ENCODE measurements around the gene SLC7A8.

The SLC7A8 gene

GRCh38 chr14:23094666-23095195 is 88.7 kb downstream of the SLC7A8 start, which contains the start of gene ACIN1:
Gene ACIN1 (minus strand): TSS chr14:23095136. CDS start chr14:23095112, 24 bp downstream.
- DNase-seq (ENCODE audit: low read depth in 2 of 2) = peak; percentile 66 to 68

GRCh38 chr14:23093991-23094665 is 89.3 kb downstream of the SLC7A8 start:
- DNase-seq (ENCODE audit: low read depth in 2 of 2) = no peak

- DNase-seq (ENCODE audit: low read depth in 2 of 2) = no peak
Observed at GRCh38 chr14:23093526-23093925, 89.9 kb downstream of the SLC7A8 start.

- DNase-seq (ENCODE audit: low read depth in 2 of 2) = no peak
Observed at GRCh38 chr14:23093104-23093503, 90.4 kb downstream of the SLC7A8 start.

GRCh38 chr14:23091294-23092225 is 91.9 kb downstream of the SLC7A8 start:
- DNase-seq (ENCODE audit: low read depth in 2 of 2) = no peak

GRCh38 chr14:23090254-23090636 is 93.2 kb downstream of the SLC7A8 start:
- DNase-seq (ENCODE audit: low read depth in 2 of 2) = no peak

GRCh38 chr14:23089498-23090253 is 93.8 kb downstream of the SLC7A8 start:
- no peak for DNase-seq (ENCODE audit: low read depth in 2 of 2)

- DNase-seq (ENCODE audit: low read depth in 2 of 2) = no peak
Observed at GRCh38 chr14:23086565-23086964, 96.9 kb downstream of the SLC7A8 start.

GRCh38 chr14:23085458-23085857 is 98.0 kb downstream of the SLC7A8 start:
- no peak for DNase-seq (ENCODE audit: low read depth in 2 of 2)

- DNase-seq (ENCODE audit: low read depth in 2 of 2) = no peak
Observed at GRCh38 chr14:23080474-23080873, 103.0 kb downstream of the SLC7A8 start.

GRCh38 chr14:23079716-23080115 is 103.7 kb downstream of the SLC7A8 start:
- DNase-seq (ENCODE audit: low read depth in 2 of 2) = no peak

- peak; percentile 29 to 30 for DNase-seq (ENCODE audit: low read depth in 2 of 2)
Observed at GRCh38 chr14:23078692-23079116, 104.8 kb downstream of the SLC7A8 start.

- DNase-seq (ENCODE audit: low read depth in 2 of 2) = no peak
Observed at GRCh38 chr14:23077962-23078361, 105.5 kb downstream of the SLC7A8 start.

- no peak for DNase-seq (ENCODE audit: low read depth in 2 of 2)
Observed at GRCh38 chr14:23076785-23077408, 106.6 kb downstream of the SLC7A8 start.
